ENCODE measurements around the gene PDZRN3. TPM values are rescaled to one million over a fixed set of nuclear protein-coding genes. Genes with fewer than 3 reads are reported as not detected.

Gene PDZRN3
- total RNA-seq, 1 experiment from 2014 or later = 17.5 TPM

DNA sequence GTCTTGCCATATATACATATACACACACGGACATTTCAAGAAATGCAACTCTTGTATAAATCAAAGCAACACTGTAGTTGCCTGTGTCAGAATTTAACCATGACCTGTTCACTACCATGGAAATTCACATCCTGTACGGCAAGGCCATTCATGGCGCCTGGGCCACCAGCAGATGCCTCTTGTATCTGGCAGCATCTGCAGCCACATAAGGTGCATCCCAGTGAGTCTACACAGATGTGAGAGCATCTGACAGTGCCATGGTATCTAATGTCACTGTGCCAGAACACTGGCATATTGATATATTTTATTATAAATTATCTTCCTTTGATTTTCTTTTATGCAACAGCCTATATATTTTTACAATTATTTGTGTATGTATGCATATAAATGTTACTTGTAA is 25.1 kb downstream of the PDZRN3 start:
- no peak for DNase-seq
- Histone ChIP-seq H3K4me1 (ENCODE audit: low read length) (no peaks in the 10 kb centered on the region), H3K4me2 (ENCODE audit: low read depth, low read length, poor library complexity, severe bottlenecking) (no peak overlapping the region), H3K27me3 (ENCODE audit: low read length) (no peaks in the 10 kb centered on the region), H3K79me2 (ENCODE audit: low read length) (no peaks in the 10 kb centered on the region), H3K9ac (ENCODE audit: low read length) (no peak overlapping the region), H4K20me1 (ENCODE audit: insufficient read depth, low read depth, low read length) (no peaks in the 10 kb centered on the region), H3K9me2 (replicated peaks; ENCODE audit: insufficient read depth, low read length) (no peaks in the 10 kb centered on the region), H3K36me3 (ENCODE audit: insufficient read depth, low read length) (no peaks in the 10 kb centered on the region), H2AFZ (ENCODE audit: low read length) (no peak overlapping the region), H3K27ac (ENCODE audit: low read length) (no peak overlapping the region), H3K9me3 (ENCODE audit: low read length) (no peaks in the 10 kb centered on the region), H3K4me3 (ENCODE audit: low read length) (no peak overlapping the region)

DNA sequence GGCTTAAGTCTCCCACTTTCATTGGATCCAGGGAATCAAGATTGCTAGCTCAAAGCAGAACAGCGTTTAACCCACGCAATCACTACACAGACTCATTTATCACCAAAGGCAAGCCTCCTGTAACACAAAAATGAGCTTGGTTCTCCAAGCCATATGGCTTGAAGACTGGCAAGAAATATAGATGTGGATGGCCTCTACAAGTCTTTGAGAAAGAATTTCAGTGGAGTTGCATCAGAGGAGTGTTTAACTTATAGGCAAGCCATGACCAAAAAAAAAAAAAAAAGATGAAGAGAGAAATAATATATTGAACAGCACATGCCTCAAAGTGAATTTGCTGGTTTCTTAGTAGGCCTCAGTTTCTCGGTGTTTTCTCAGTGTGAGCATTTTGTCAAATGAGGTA is 27.3 kb downstream of the PDZRN3 start:
- Histone ChIP-seq H2AFZ (ENCODE audit: low read length) (no peak overlapping the region), H3K4me2 (ENCODE audit: low read depth, low read length, poor library complexity, severe bottlenecking) (no peak overlapping the region), H3K9ac (ENCODE audit: low read length) (no peak overlapping the region), H3K9me3 (ENCODE audit: low read length) (no peaks in the 10 kb centered on the region), H3K27me3 (ENCODE audit: low read length) (no peaks in the 10 kb centered on the region), H3K4me1 (ENCODE audit: low read length) (no peaks in the 10 kb centered on the region), H3K4me3 (ENCODE audit: low read length) (no peak overlapping the region), H3K9me2 (replicated peaks; ENCODE audit: insufficient read depth, low read length) (no peaks in the 10 kb centered on the region), H3K27ac (ENCODE audit: low read length) (no peak overlapping the region), H3K36me3 (ENCODE audit: insufficient read depth, low read length) (no peaks in the 10 kb centered on the region), H3K79me2 (ENCODE audit: low read length) (no peaks in the 10 kb centered on the region), H4K20me1 (ENCODE audit: insufficient read depth, low read depth, low read length) (no peaks in the 10 kb centered on the region)
- DNase-seq = no peak

GRCh38 chr3:73592154-73593144 is 32.3 kb downstream of the PDZRN3 start:
- Histone ChIP-seq H3K9me3 (ENCODE audit: low read length) (no peaks in the 10 kb centered on the region), H3K27ac (ENCODE audit: low read length) (no peak overlapping the region), H3K9ac (ENCODE audit: low read length) (no peak overlapping the region), H3K79me2 (ENCODE audit: low read length) (no peaks in the 10 kb centered on the region), H2AFZ (ENCODE audit: low read length) (no peak overlapping the region), H3K27me3 (ENCODE audit: low read length) (no peaks in the 10 kb centered on the region), H4K20me1 (ENCODE audit: insufficient read depth, low read depth, low read length) (no peaks in the 10 kb centered on the region), H3K9me2 (replicated peaks; ENCODE audit: insufficient read depth, low read length) (no peaks in the 10 kb centered on the region), H3K4me2 (ENCODE audit: low read depth, low read length, poor library complexity, severe bottlenecking) (no peak overlapping the region), H3K4me3 (ENCODE audit: low read length) (no peak overlapping the region), H3K4me1 (ENCODE audit: low read length) (no peaks in the 10 kb centered on the region), H3K36me3 (ENCODE audit: insufficient read depth, low read length) (no peaks in the 10 kb centered on the region)
- no peak for DNase-seq

- Histone ChIP-seq H3K9ac (ENCODE audit: low read length) (no peak overlapping the region), H3K4me3 (ENCODE audit: low read length) (no peak overlapping the region), H3K4me2 (ENCODE audit: low read depth, low read length, poor library complexity, severe bottlenecking) (no peak overlapping the region), H3K9me2 (replicated peaks; ENCODE audit: insufficient read depth, low read length) (no peaks in the 10 kb centered on the region), H3K79me2 (ENCODE audit: low read length) (no peaks in the 10 kb centered on the region), H2AFZ (ENCODE audit: low read length) (no peak overlapping the region), H3K9me3 (ENCODE audit: low read length) (no peaks in the 10 kb centered on the region), H3K27me3 (ENCODE audit: low read length) (no peaks in the 10 kb centered on the region), H4K20me1 (ENCODE audit: insufficient read depth, low read depth, low read length) (no peaks in the 10 kb centered on the region), H3K4me1 (ENCODE audit: low read length) (no peaks in the 10 kb centered on the region), H3K27ac (ENCODE audit: low read length) (no peak overlapping the region), H3K36me3 (ENCODE audit: insufficient read depth, low read length) (no peaks in the 10 kb centered on the region)
- DNase-seq = no peak
These were observed 33.4 kb downstream of the PDZRN3 start for GRCh38 chr3:73591286-73591800.

GRCh38 chr3:73586628-73587027 is 38.1 kb downstream of the PDZRN3 start:
- Histone ChIP-seq H3K4me2 (ENCODE audit: low read depth, low read length, poor library complexity, severe bottlenecking) (no peak overlapping the region), H2AFZ (ENCODE audit: low read length) (no peak overlapping the region), H3K27ac (ENCODE audit: low read length) (no peak overlapping the region), H3K9me2 (replicated peaks; ENCODE audit: insufficient read depth, low read length) (no peaks in the 10 kb centered on the region), H3K36me3 (ENCODE audit: insufficient read depth, low read length) (no peaks in the 10 kb centered on the region), H3K9me3 (ENCODE audit: low read length) (no peaks in the 10 kb centered on the region), H4K20me1 (ENCODE audit: insufficient read depth, low read depth, low read length) (no peaks in the 10 kb centered on the region), H3K4me3 (ENCODE audit: low read length) (no peak overlapping the region), H3K79me2 (ENCODE audit: low read length) (no peaks in the 10 kb centered on the region), H3K27me3 (ENCODE audit: low read length) (no peaks in the 10 kb centered on the region), H3K9ac (ENCODE audit: low read length) (no peak overlapping the region), H3K4me1 (ENCODE audit: low read length) (peaks cover 3% of the 10 kb centered on the region; the same call in 1 of the 2 replicates)
- no peak for DNase-seq

GRCh38 chr3:73586190-73586589 is 38.6 kb downstream of the PDZRN3 start:
- Histone ChIP-seq H3K9me3 (ENCODE audit: low read length) (no peaks in the 10 kb centered on the region), H3K27ac (ENCODE audit: low read length) (no peak overlapping the region), H3K4me2 (ENCODE audit: low read depth, low read length, poor library complexity, severe bottlenecking) (no peak overlapping the region), H4K20me1 (ENCODE audit: insufficient read depth, low read depth, low read length) (no peaks in the 10 kb centered on the region), H3K4me1 (ENCODE audit: low read length) (peaks cover 3% of the 10 kb centered on the region; the same call in 1 of the 2 replicates), H2AFZ (ENCODE audit: low read length) (no peak overlapping the region), H3K9ac (ENCODE audit: low read length) (no peak overlapping the region), H3K27me3 (ENCODE audit: low read length) (no peaks in the 10 kb centered on the region), H3K79me2 (ENCODE audit: low read length) (no peaks in the 10 kb centered on the region), H3K36me3 (ENCODE audit: insufficient read depth, low read length) (no peaks in the 10 kb centered on the region), H3K4me3 (ENCODE audit: low read length) (no peak overlapping the region), H3K9me2 (replicated peaks; ENCODE audit: insufficient read depth, low read length) (no peaks in the 10 kb centered on the region)
- no peak for DNase-seq

- H2AFZ ChIP-seq (ENCODE audit: low read length) = no peak overlapping the region
- H3K36me3 ChIP-seq (ENCODE audit: insufficient read depth, low read length) = no peaks in the 10 kb centered on the region
- DNase-seq = no peak
- H3K4me2 ChIP-seq (ENCODE audit: low read depth, low read length, poor library complexity, severe bottlenecking) = no peak overlapping the region
- H3K9ac ChIP-seq (ENCODE audit: low read length) = no peak overlapping the region
- H4K20me1 ChIP-seq (ENCODE audit: insufficient read depth, low read depth, low read length) = no peaks in the 10 kb centered on the region
- no peak overlapping the region for H3K4me3 ChIP-seq (ENCODE audit: low read length)
- H3K4me1 ChIP-seq (ENCODE audit: low read length) = peaks cover 3% of the 10 kb centered on the region; the same call in 1 of the 2 replicates
- no peaks in the 10 kb centered on the region for H3K79me2 ChIP-seq (ENCODE audit: low read length)
- no peaks in the 10 kb centered on the region for H3K27me3 ChIP-seq (ENCODE audit: low read length)
- H3K9me3 ChIP-seq (ENCODE audit: low read length) = no peaks in the 10 kb centered on the region
- no peak overlapping the region for H3K27ac ChIP-seq (ENCODE audit: low read length)
- no peaks in the 10 kb centered on the region for H3K9me2 ChIP-seq (replicated peaks; ENCODE audit: insufficient read depth, low read length)
These were observed 39.9 kb downstream of the PDZRN3 start for GRCh38 chr3:73584873-73585272.

DNA sequence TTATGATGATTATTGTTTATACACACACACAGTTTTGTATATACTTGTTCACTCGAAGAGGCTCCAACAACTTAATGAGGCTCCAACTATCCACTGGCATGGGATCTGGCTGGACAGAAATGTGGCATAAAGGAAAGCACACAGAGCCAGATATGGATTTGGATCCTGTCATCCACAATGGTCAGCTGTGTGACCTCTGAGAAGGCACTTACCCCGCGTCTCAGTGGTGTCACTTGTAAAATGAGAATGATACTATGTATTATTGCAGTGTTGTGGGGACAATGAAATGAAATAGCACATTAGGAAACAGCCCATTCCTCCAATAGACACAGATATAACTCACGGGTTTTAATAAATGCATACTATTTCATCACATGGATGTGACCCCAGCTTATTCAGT is 42.2 kb downstream of the PDZRN3 start:
- H2AFZ ChIP-seq (ENCODE audit: low read length) = no peak overlapping the region

More for the DNA sequence above, 42.2 kb downstream of the PDZRN3 start:
- Histone ChIP-seq H3K4me2 (ENCODE audit: low read depth, low read length, poor library complexity, severe bottlenecking) (no peak overlapping the region), H3K4me1 (ENCODE audit: low read length) (peaks cover 3% of the 10 kb centered on the region; the same call in 1 of the 2 replicates), H3K9me3 (ENCODE audit: low read length) (no peaks in the 10 kb centered on the region), H3K9me2 (replicated peaks; ENCODE audit: insufficient read depth, low read length) (no peaks in the 10 kb centered on the region), H3K36me3 (ENCODE audit: insufficient read depth, low read length) (no peaks in the 10 kb centered on the region), H3K4me3 (ENCODE audit: low read length) (no peak overlapping the region), H3K79me2 (ENCODE audit: low read length) (no peaks in the 10 kb centered on the region), H3K27me3 (ENCODE audit: low read length) (no peaks in the 10 kb centered on the region), H4K20me1 (ENCODE audit: insufficient read depth, low read depth, low read length) (no peaks in the 10 kb centered on the region), H3K27ac (ENCODE audit: low read length) (no peak overlapping the region), H3K9ac (ENCODE audit: low read length) (no peak overlapping the region)
- DNase-seq = no peak

Data from Karpas-422 (cell line).